GM12878 (cell line): ENCODE results near the gene NRN1L. TPM values are rescaled to one million over a fixed set of nuclear protein-coding genes. Genes with fewer than 3 reads are reported as not detected.

Experiments used
- ATAC-seq: fragments of 200-7000 bp; cut with Tn5 transposase; 3 replicates; pipeline ENCODE4 v1.9.1; 2020; ENCODE audit warnings: mild to moderate bottlenecking, moderate library complexity
- BruUV-seq: library from RNA; stranded (reverse); fragments of 400-500 nt; replicated peaks from 2 replicates; lab custom pipeline; 2021; lab: Mats Ljungman, UMichigan
- CTCF ChIA-PET: fragments of 300-600 bp; sonication (Branson Sonifier 250); formaldehyde crosslinking; extraction: SDS; loops from one replicate; lab custom pipeline; 2021; ENCODE audit warnings: inconsistent platforms; lab: Yijun Ruan, JAX
- POLR2A ChIA-PET: fragments of 350-600 bp; formaldehyde crosslinking; extraction: SDS; loops from one replicate; lab custom pipeline; 2021; ENCODE audit warnings: inconsistent platforms; lab: Charles Lee
- RAD21 ChIA-PET: fragments of 300-600 bp; sonication (Branson Sonifier 250); formaldehyde crosslinking; loops from one replicate; lab custom pipeline; 2023; ENCODE audit warnings: antibody characterized with exemption; ENCODE audit not compliant: unreplicated experiment; lab: Charles Lee
- SMC1A ChIA-PET: fragments of 300-600 bp; sonication (Branson Sonifier 250); formaldehyde crosslinking; loops from one replicate; lab custom pipeline; 2023; ENCODE audit not compliant: unreplicated experiment, uncharacterized antibody; lab: Charles Lee
- DNase-seq: peaks from one replicate; pipeline ENCODE4 v3.0.0-alpha.2; 2011; ENCODE audit warnings: low read depth, low spot score
- FAIRE-seq: peaks from 3 replicates; lab custom pipeline; 2011; peaks lifted over from hg19 to GRCh38; lab: Jason Lieb, UNC
- H2AFZ ChIP-seq: 2 replicates; pipeline ENCODE4 v1.6.0; 2011; ENCODE audit warnings: low read depth, low read length, control low read depth; ENCODE audit not compliant: control insufficient read depth
- H3K27ac ChIP-seq: 2 replicates; pipeline ENCODE4 v1.5.1; 2011; ENCODE audit warnings: control low read depth; ENCODE audit not compliant: control insufficient read depth, insufficient read depth
- H3K27me3 ChIP-seq, 2 experiments: replicated peaks in 1 of 2; 2 replicates each; pipeline versions ENCODE4 v1.6.0 to v1.6.1; 2011; ENCODE audit warnings: low read length in 1 of 2; ENCODE audit not compliant: control insufficient read depth in 2 of 2, insufficient read depth in 2 of 2
- H3K36me3 ChIP-seq, 2 experiments: 2 replicates each; pipeline ENCODE4 v1.5.1; 2011; ENCODE audit warnings: low read length in 1 of 2; ENCODE audit not compliant: control insufficient read depth in 2 of 2, insufficient read depth in 2 of 2
- H3K4me1 ChIP-seq: 2 replicates; pipeline ENCODE4 v1.6.1; 2011; ENCODE audit warnings: mild to moderate bottlenecking, low read length, moderate library complexity, mixed read lengths; ENCODE audit not compliant: control insufficient read depth, insufficient read depth
- H3K4me2 ChIP-seq: 2 replicates; pipeline ENCODE4 v1.6.0; 2011; ENCODE audit warnings: control low read depth; ENCODE audit not compliant: control insufficient read depth, insufficient read depth
- H3K4me3 ChIP-seq: fragments of 200-600 bp; sonication (generic); 2 replicates; pipeline ENCODE4 v1.5.1; 2016
- H3K79me2 ChIP-seq: 2 replicates; pipeline ENCODE4 v1.6.0; 2011; ENCODE audit warnings: low read length; ENCODE audit not compliant: control insufficient read depth, insufficient read depth
- H3K9ac ChIP-seq: 2 replicates; pipeline ENCODE4 v1.8.0; 2011; ENCODE audit warnings: low read length, control low read depth, mixed read lengths; ENCODE audit not compliant: control insufficient read depth, insufficient read depth
- H3K9me3 ChIP-seq: replicated peaks from 3 replicates; pipeline ENCODE4 v1.5.1; 2011; ENCODE audit warnings: mild to moderate bottlenecking, low read length; ENCODE audit not compliant: control insufficient read depth, insufficient read depth
- H4K20me1 ChIP-seq: 2 replicates; pipeline ENCODE4 v1.6.0; 2011; ENCODE audit not compliant: control insufficient read depth, insufficient read depth
- ATF7 ChIP-seq: fragments of 450-650 bp; IDR thresholded peaks from 2 replicates; pipeline ENCODE4 v1.6.1; 2016; ENCODE audit warnings: low read depth, mild to moderate bottlenecking
- BCL11A ChIP-seq: IDR thresholded peaks from 2 replicates; pipeline ENCODE4 v1.6.1; 2011; ENCODE audit warnings: low read depth, low read length
- CHD1 ChIP-seq: IDR thresholded peaks from 2 replicates; pipeline ENCODE4 v1.6.1; 2012; ENCODE audit warnings: low read depth, low read length, improper control_type of control experiment
- CREM ChIP-seq: IDR thresholded peaks from 2 replicates; pipeline ENCODE4 v1.6.1; 2014; ENCODE audit warnings: antibody characterized with exemption, low read depth
- ELK1 ChIP-seq: IDR thresholded peaks from 2 replicates; pipeline ENCODE4 v1.6.1; 2012; ENCODE audit warnings: low read depth, low read length, improper control_type of control experiment
- GABPA ChIP-seq: IDR thresholded peaks from 2 replicates; pipeline ENCODE4 v1.6.1; 2014; ENCODE audit warnings: antibody characterized with exemption, low read depth, mild to moderate bottlenecking, inconsistent platforms
- HDGF ChIP-seq: fragments of 450-650 bp; IDR thresholded peaks from 2 replicates; pipeline ENCODE4 v1.6.1; 2016; ENCODE audit warnings: antibody characterized with exemption
- IKZF2 ChIP-seq, 2 experiments: fragments of 450-650 bp; IDR thresholded peaks; 2 replicates each; pipeline ENCODE4 v1.6.1; 2017; ENCODE audit warnings: mild to moderate bottlenecking in 2 of 2, moderate library complexity in 2 of 2
- SMARCA5 ChIP-seq: fragments of 450-650 bp; IDR thresholded peaks from 2 replicates; pipeline ENCODE4 v1.6.1; 2017; ENCODE audit warnings: mild to moderate bottlenecking
- TARDBP ChIP-seq: IDR thresholded peaks from 2 replicates; pipeline ENCODE4 v1.6.1; 2016; ENCODE audit warnings: borderline replicate concordance
- TCF7 ChIP-seq: IDR thresholded peaks from 2 replicates; pipeline ENCODE4 v1.6.1; 2014; ENCODE audit warnings: antibody characterized with exemption, borderline replicate concordance
- YBX1 ChIP-seq: fragments of 450-650 bp; IDR thresholded peaks from 2 replicates; pipeline ENCODE4 v1.6.1; 2016; ENCODE audit warnings: antibody characterized with exemption
- WGBS: methylation state at CpG from one replicate; pipeline ENCODE4 v1.1.6; 2016; ENCODE audit warnings: low lambda C conversion rate; ENCODE audit not compliant: insufficient replicate concordance, insufficient coverage; ENCODE audit errors: missing lambda C conversion rate; 5-methylcytosine and 5-hydroxymethylcytosine counted together
- in situ Hi-C: fragments of 300-500 bp; cut with MboI; formaldehyde crosslinking; loops from 9 replicates; pipeline ENCODE4 v1.14.3; 2018; ENCODE audit warnings: mixed read lengths
- intact Hi-C: fragments of 100-400 bp; cut with micrococcal nuclease; formaldehyde crosslinking; loops from one replicate; pipeline ENCODE4 v1.14.2; 2022; ENCODE audit not compliant: unreplicated experiment
- polyA plus RNA-seq, 11 experiments: library from polyadenylated mRNA; depleted of rRNA in 4 of 11; unstranded in 6 of 11; stranded (reverse) in 5 of 11; fragments of >200 nt; fragmentation: Nextera tagmentation in 4 of 11; fragmentation: Illumina TruSeq in 1 of 11; extraction: Ambion mirVana in 4 of 11; extraction: Trizol in 1 of 11; gene quantifications; 1 replicate in 1 of 11; 2 replicates in 10 of 11; pipeline versions ENCODE4 v1.2.1 to v1.2.3, GENCODE V29; 2011 to 2016; ENCODE audit warnings: inconsistent platforms in 2 of 11, missing spikeins in 2 of 11, low read depth in 1 of 11
- total RNA-seq, 4 experiments: library from RNA; depleted of rRNA in 3 of 4; stranded (reverse); fragments of >200 nt in 3 of 4; fragmentation: Illumina TruSeq in 1 of 4; extraction: Trizol in 1 of 4; gene quantifications; 2 replicates each; pipeline versions ENCODE4 v1.2.1 to v1.2.3, GENCODE V29; 2013 to 2021
- TF ChIP-seq, protein P1 (sequence below): fragments of 450-650 bp; formaldehyde crosslinking; IDR thresholded peaks from 2 replicates; pipeline ENCODE4 v1.4.0; 2022; ENCODE audit warnings: mild to moderate bottlenecking, moderate library complexity

NRN1L gene
- total and polyA plus RNA-seq, 10 of the 15 experiments (the other 5 are each of a cell fraction or from before 2014, with no cell fraction given), result 0.11 to 0.99 (median 0.28) TPM; not detected in 3

DNA sequence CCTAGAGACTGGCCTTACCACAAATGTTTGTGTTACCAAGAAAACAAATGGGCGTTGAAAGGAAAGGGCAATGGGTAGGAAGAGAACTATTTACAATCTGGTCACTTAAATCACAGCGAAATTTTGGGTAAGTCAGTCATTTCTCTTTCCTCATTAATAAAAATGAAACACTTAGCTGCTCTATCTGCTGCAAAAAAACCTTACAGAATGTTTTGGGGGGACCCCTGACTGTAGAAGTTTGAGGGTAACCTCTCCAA lies 38.7 kb upstream of the NRN1L start:
- ChIA-PET SMC1A (interaction anchor here (0.9 to 1.9 kb wide), 7 partner anchors 11 to 186 kb away, joined by 3 to 8 read pairs (median 4); partner anchors contain the start of genes ACD, EDC4 and PSMB10), CTCF (interaction anchor here (0.9 to 2.8 kb wide), 6 partner anchors 30 to 195 kb away, joined by 3 to 24 read pairs (median 4); no protein-coding TSS in a partner anchor), POLR2A (interaction anchor here (0.5 to 3.3 kb wide), 11 partner anchors 10 to 260 kb away, joined by 3 to 29 read pairs (median 4); partner anchors contain the start of genes ACD, EDC4, RANBP10 and TSNAXIP1), RAD21 (interaction anchor here (0.8 to 1.4 kb wide), 5 partner anchors 25 to 239 kb away, joined by 3 to 4 read pairs (median 3); partner anchors contain the start of genes NFATC3, RANBP10 and TSNAXIP1)
- ATAC-seq (no peak), DNase-seq (no peak), FAIRE-seq (peak; percentile 18)
- Histone ChIP-seq H4K20me1 (no peaks in the 10 kb centered on the region), H3K4me1 (peaks cover 29% of the 10 kb centered on the region), H3K9me3 (no peaks in the 10 kb centered on the region), H3K4me2 (peak overlapping the region; percentile 84), H3K4me3 (peak overlapping the region; percentile 84), H2AFZ (peak overlapping the region; percentile 93), H3K27me3 (no peaks in the 10 kb centered on the region), H3K79me2 (peaks cover 61% of the 10 kb centered on the region), H3K27ac (peak overlapping the region; percentile 81), H3K9ac (peak overlapping the region; percentile 77), H3K36me3 (peaks cover 0 to 7% of the 10 kb centered on the region in 2 experiments; a peak in 2 of 4 replicates)
- intact Hi-C loops (loop anchor here (1.0 to 2.0 kb wide), 3 partner anchors 27 to 283 kb away; partner anchors contain the start of genes CTCF, EDC4 and PSMB10), in situ Hi-C loops (no loop called here)
- no peak for TF ChIP-seq IKZF2 (IDR thresholded peaks at IDR 0.05)
- TF ChIP-seq TCF7, result no peak
- TF ChIP-seq CREM, result no peak
- TF ChIP-seq TARDBP, result no peak
- TF ChIP-seq CHD1, result no peak
- TF ChIP-seq SMARCA5, result no peak
- no peak for TF ChIP-seq HDGF
- no peak for TF ChIP-seq ELK1
- no peak for TF ChIP-seq BCL11A
- no peak for TF ChIP-seq ATF7
- TF ChIP-seq, protein P1, sequence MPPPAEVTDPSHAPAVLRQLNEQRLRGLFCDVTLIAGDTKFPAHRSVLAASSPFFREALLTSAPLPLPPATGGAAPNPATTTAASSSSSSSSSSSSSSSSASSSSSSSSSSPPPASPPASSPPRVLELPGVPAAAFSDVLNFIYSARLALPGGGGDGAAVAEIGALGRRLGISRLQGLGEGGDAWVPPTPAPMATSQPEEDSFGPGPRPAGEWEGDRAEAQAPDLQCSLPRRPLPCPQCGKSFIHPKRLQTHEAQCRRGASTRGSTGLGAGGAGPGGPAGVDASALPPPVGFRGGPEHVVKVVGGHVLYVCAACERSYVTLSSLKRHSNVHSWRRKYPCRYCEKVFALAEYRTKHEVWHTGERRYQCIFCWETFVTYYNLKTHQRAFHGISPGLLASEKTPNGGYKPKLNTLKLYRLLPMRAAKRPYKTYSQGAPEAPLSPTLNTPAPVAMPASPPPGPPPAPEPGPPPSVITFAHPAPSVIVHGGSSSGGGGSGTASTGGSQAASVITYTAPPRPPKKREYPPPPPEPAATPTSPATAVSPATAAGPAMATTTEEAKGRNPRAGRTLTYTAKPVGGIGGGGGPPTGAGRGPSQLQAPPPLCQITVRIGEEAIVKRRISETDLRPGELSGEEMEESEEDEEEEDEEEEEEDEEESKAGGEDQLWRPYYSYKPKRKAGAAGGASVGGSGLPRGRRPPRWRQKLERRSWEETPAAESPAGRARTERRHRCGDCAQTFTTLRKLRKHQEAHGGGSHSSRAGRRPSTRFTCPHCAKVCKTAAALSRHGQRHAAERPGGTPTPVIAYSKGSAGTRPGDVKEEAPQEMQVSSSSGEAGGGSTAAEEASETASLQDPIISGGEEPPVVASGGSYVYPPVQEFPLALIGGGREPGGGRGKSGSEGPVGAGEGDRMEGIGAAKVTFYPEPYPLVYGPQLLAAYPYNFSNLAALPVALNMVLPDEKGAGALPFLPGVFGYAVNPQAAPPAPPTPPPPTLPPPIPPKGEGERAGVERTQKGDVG (CRISPR knock-in tag), result no peak
- TF ChIP-seq YBX1, result no peak
- no peak for TF ChIP-seq GABPA
- TSS peak; percentile 94 for BruUV-seq
- 4% methylated on average over 2 of the region's 2 CpGs for WGBS
